OCI-M1 (cell line): ENCODE results near the gene DCBLD1.
"Not testable (repeated sequence)": the region's sequence is repeated elsewhere in the genome, so short reads cannot be mapped to it uniquely, and the experiment has no call there.

Experiments used
- DNase-seq: peaks from one replicate; lab custom pipeline; 2025; lab: John Stamatoyannopoulos, UW

The DCBLD1 gene

GRCh38 chr6:117501722-117502121, 19.2 kb downstream of the DCBLD1 start:
- no peak for DNase-seq

GRCh38 chr6:117502580-117502979, 20.1 kb downstream of the DCBLD1 start:
- DNase-seq = no peak

GRCh38 chr6:117503211-117503610, 20.7 kb downstream of the DCBLD1 start:
- no peak for DNase-seq

GRCh38 chr6:117504478-117505144, 22.1 kb downstream of the DCBLD1 start:
- DNase-seq = no peak

GRCh38 chr6:117505311-117505710, 22.8 kb downstream of the DCBLD1 start:
- no peak for DNase-seq

GRCh38 chr6:117506180-117506835, 23.8 kb downstream of the DCBLD1 start:
- no peak for DNase-seq

- no peak for DNase-seq
These were observed 24.4 kb downstream of the DCBLD1 start for GRCh38 chr6:117506907-117507306.

GRCh38 chr6:117508450-117508971, 26.0 kb downstream of the DCBLD1 start:
- DNase-seq = no peak

- no peak for DNase-seq
These were observed 26.5 kb downstream of the DCBLD1 start for GRCh38 chr6:117509021-117509420.

GRCh38 chr6:117512056-117512828, 29.8 kb downstream of the DCBLD1 start:
- DNase-seq = no peak

GRCh38 chr6:117512987-117513573, 30.6 kb downstream of the DCBLD1 start:
- no peak for DNase-seq

- no peak for DNase-seq
These were observed 31.4 kb downstream of the DCBLD1 start for GRCh38 chr6:117513778-117514365.

GRCh38 chr6:117514655-117515054, 32.2 kb downstream of the DCBLD1 start:
- DNase-seq = no peak

- DNase-seq = no peak
These were observed 32.9 kb downstream of the DCBLD1 start for GRCh38 chr6:117515326-117515725.

- DNase-seq = not testable (repeated sequence)
These were observed 35.5 kb downstream of the DCBLD1 start for GRCh38 chr6:117517995-117518394.

- no peak for DNase-seq
These were observed 36.4 kb downstream of the DCBLD1 start for GRCh38 chr6:117518870-117519269.

- DNase-seq = no peak
These were observed 38.3 kb downstream of the DCBLD1 start for GRCh38 chr6:117520603-117521395.

GRCh38 chr6:117521791-117522502, 39.5 kb downstream of the DCBLD1 start:
- no peak for DNase-seq

GRCh38 chr6:117525607-117526006, 43.1 kb downstream of the DCBLD1 start:
- DNase-seq = no peak

- DNase-seq = no peak
These were observed 48.2 kb downstream of the DCBLD1 start for GRCh38 chr6:117530467-117531242.
